Astrocyte of the hippocampus (primary cell): ENCODE data around the gene CBLB.

ENCODE experiments used
- DNase-seq: peaks from one replicate; pipeline ENCODE4 v3.0.0; 2011; ENCODE audit warnings: low read depth, low spot score

The CBLB gene

DNA sequence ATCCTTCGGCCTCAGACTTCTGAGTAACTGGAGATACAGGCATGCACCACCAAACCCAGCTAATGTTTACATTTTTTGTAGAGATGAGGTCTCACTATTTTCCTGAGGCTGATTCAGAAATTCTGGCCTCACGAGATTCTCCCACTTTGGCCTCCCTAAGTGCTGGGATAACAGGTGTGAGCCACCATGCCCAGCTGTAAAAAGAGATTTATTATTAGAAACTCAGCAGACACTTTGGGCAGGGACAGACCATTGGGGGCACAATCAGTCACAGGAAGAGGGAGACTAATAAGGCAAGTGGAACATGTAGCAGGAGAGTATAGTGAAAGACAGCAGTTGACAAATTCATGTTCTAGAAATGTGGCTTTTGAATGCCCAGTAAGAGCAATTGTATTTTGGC, 249.2 kb downstream of the CBLB start:
- no peak for DNase-seq

DNA sequence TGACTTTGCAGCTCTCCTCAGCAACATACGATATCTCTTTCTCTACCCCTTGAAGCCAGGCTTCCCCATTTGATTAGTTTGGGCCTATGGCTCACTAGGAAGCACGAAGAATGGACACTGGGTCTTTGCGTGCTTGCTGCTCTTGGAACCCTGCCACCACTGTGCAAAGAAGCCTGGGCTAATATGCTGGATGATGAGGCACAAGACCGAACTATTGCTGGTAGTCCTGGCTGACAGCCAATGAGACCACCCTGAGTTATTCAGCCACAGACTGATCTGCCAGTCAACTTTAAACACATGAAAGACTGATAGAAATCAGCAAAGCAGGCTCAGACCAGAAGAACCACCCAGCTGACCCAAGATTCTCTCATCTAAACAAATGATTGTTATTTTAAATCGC, 250.3 kb downstream of the CBLB start:
- DNase-seq, result peak; percentile 57

DNA sequence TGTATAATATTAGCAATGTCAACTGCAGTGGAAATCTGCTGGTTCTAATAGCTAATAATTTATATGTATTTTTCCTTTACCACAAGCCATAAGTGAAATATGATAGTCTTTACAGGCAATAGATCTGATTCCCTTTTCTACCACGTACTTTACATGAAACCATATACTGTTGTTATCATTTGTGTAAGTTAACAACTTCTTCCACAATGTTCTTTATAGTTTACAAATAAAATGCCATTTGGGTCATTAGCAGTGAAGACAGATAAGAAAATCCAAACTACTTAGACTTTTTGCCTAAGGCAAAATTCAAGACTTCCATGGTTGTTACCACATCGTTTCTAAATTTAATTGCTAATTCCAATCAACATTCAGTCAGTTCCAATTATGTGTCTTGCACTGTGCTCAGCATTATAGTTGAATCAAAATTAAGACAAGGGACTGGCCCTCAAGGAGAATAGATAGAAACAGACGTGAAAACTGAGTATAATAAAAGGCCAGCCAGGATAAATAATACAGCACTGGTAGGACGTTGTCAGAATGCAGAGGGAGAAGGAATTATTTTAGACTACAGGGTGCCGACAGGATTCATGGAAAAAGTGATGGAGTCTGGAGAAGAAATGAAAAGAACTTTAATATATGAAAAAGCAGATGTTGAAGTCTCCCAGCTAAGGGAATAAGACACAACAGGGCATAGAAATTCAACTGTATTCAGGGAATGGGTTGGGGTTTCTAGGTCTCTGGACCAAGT, 252.3 kb downstream of the CBLB start:
- no peak for DNase-seq

DNA sequence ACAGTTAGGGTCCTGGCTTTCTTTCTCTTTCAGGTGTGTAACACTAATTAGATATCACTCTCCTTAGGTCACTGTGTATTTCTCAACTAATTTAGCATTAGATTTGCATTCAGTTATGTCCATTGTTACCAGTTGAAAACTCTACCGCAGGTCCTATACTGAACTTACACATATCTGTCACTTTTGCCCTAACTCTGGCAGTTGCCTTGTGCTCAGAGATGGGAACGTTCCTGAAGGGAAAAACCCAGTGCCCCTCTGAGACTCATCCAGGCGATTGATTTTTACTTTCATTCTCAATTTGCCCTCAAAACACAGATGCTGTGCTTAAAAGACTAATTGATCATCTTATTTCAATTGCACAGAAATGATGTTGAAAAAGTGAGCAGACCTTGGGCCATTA, 253.0 kb downstream of the CBLB start:
- no peak for DNase-seq

DNA sequence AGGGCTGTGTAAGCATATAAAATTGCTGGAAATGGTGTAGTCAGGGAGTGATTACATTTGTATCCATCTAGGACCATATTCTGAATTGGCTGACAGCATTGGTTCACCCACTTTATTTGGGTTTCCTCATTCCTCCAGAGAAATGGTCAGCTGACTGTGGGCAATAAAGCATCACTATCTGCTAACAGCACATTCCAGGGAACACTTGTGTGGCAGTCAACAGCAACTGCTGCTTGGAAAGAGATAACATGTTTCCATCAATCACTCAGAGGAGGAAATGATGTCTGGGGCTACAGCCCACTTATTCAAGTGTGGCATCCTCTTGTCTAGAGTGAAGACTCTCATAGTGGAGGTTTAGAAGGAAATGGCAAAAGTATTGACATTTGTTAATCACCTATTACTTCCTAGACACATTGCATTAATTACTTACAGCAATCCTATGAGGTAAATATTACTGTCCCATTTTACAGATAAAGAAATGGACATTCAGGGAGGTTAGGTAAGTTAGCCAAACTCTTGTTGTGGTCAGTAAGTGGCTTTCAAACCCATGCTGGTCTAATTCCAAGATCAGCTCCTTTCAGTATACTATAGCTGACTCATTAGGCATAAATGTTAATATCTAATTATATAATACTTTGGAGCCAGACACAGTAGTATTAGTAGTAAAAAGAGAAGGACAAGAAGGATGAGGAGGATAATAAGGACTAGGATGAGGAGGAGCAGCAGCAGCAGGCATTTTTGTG, 254.4 kb downstream of the CBLB start:
- peak; percentile 28 for DNase-seq

DNA sequence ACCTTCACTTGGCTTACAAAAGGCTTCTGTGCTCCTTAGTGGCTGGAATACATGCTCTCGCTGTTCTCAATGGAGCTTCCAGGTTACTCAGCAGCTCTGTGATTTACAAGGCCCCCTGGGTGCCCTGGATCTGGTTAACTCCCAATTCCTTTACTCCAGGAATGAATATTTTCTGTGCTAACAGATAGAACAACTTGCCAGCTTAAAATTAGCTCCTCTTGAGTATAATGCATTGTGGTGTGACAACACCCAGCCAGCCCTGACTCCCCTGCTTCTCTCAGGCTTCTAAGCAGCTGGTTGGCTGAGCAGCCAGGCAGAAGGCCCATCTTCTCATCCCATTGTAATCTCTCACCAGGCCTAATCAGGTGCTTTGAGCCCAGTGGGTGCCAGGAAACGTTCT, 255.7 kb downstream of the CBLB start:
- peak; percentile 18 for DNase-seq

DNA sequence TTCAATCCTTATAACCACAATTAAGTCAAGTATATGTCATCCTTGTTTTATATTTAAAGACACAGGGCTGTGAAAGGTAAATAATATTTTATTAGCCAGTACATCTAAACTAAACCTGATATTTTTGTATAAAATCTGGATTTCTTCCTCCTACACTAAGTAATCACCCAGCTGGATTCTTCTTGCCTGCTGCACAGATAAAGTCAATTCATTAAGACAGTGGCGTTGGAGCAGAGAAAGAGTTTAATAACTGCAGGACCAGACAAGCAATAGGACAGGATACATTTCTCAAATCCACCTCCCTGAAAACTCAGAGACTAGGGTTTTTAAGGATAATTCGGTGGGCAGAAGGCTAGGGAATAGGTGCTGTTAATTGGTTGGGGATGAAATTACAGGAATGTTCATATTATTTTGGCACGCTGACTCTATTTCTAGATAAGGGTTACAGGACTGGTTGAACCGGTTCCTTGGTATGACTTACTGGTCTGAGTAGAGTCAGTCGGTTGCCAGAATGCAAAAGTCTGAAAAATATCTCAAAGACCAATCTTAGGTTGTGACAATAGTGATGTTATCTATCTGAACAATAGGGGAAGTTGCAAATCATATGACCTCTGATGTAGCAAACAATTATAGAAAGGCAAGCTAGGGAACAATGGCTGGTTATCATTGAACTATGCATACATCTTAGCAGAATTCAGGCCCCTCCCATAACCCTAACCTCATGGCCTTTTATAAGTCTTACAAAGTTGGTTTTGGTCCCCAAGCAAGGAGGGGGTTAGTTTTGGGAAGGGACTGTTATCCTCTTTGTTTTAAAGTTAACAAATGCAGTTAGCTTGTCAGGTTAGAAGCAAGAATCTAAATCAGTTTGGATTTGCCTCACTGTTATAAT, 257.3 kb downstream of the CBLB start:
- DNase-seq, result no peak

DNA sequence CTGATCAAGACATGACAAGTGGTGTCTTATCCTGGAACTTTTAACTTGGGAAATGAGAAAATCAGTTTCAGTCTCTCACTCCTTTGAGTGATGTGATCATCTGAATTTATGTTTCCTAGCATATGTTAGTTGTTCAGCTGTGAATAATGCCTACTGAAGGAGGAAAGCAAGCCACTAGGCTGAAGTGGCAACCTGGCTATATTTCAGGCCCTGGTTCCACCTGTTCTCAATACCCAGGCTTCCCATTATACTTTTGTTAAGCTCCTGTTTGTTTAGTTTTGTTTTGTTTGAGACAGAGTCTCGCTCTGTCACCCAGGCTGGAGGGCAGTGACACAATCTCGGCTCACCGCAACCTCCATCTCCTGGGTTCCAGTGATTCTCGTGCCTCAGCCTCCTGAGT, 258.3 kb downstream of the CBLB start:
- no peak for DNase-seq

DNA sequence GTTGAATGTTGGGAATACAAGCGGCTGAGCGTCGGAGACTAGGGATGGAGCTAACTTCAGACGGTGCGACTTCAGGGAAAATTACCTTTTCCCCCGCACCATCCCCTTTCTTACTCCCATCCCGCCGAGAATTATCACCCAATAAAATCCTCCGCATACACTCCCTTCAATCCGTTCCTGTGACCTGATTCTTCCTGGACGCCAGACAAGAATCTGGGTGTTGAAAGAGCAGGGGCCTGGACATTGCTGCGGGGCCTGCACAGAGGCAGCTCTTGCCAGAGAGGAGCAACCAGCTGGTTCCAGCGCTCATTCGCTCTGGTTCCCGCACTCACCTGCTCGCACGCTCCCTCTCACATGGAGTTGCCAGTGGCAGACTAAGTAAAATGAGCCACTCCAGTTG, 260.2 kb downstream of the CBLB start:
- DNase-seq, result no peak

DNA sequence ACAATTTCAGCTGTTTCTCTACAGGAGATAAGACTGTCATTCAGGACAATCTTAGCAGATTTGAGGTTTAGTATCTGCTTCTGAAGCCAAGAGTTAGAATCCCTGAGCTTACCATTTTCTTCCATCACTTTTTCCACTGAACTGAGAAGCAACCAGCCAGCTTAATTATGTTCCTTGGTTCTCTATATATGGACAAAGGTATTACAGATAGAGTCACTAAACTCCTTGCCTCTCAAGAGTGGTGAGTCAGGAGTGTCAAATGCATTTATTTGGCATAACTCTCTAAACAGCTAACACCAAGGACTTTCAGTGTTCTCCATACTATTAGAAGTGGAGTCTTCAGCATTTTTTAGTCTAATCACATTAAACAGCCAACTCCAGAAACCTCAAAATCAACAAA, 262.8 kb downstream of the CBLB start:
- peak; percentile 68 for DNase-seq
